GM12878 (cell line): Measurements from ENCODE around the gene MSH5.

Source experiments
- CHD4 ChIP-seq: fragments of 200-600 bp; sonication (generic); IDR thresholded peaks from 2 replicates; pipeline ENCODE4 v1.6.1; 2016; ENCODE audit warnings: mild to moderate bottlenecking
- FOXM1 ChIP-seq: IDR thresholded peaks from 2 replicates; pipeline ENCODE4 v1.6.1; 2012; ENCODE audit warnings: low read depth, mild to moderate bottlenecking, inconsistent platforms, low read length, moderate library complexity
- NBN ChIP-seq: fragments of 450-650 bp; IDR thresholded peaks from 2 replicates; pipeline ENCODE4 v1.6.1; 2016
- NFIC ChIP-seq: IDR thresholded peaks from 2 replicates; pipeline ENCODE4 v1.6.1; 2012; ENCODE audit warnings: low read depth, mild to moderate bottlenecking, inconsistent platforms, low read length, moderate library complexity
- NR2C2 ChIP-seq: IDR thresholded peaks from 2 replicates; pipeline ENCODE4 v1.6.1; 2011; ENCODE audit warnings: borderline replicate concordance, low read depth; ENCODE audit not compliant: control insufficient read depth, insufficient read length
- POLR2AphosphoS5 ChIP-seq: IDR thresholded peaks from 2 replicates; pipeline ENCODE4 v1.6.1; 2011; ENCODE audit warnings: mild to moderate bottlenecking, low read length, inconsistent platforms
- TF ChIP-seq, protein P1 (sequence below), 3 experiments: IDR thresholded peaks in 2 of 3; conservative IDR thresholded peaks in 1 of 3; 2 replicates each; pipeline ENCODE4 v1.5.1; 2011; ENCODE audit warnings: low read depth in 3 of 3, low read length in 3 of 3, mild to moderate bottlenecking in 3 of 3, control low read depth in 2 of 3, moderate library complexity in 2 of 3, inconsistent platforms in 1 of 3, mixed read lengths in 1 of 3; ENCODE audit not compliant: control insufficient read depth in 2 of 3, insufficient read depth in 1 of 3; ENCODE audit errors: extremely low read depth in 1 of 3

DNA sequence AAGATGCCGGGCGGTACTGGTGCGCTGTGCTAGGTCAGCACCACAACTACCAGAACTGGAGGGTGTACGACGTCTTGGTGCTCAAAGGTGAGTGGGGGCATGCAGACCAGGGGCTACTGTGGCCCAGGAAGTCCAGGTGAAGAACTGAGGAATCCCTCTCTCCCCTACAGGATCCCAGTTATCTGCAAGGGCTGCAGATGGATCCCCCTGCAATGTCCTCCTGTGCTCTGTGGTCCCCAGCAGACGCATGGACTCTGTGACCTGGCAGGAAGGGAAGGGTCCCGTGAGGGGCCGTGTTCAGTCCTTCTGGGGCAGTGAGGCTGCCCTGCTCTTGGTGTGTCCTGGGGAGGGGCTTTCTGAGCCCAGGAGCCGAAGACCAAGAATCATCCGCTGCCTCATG lies 32.1 kb upstream of the MSH5 start:
- TF ChIP-seq, protein P1, sequence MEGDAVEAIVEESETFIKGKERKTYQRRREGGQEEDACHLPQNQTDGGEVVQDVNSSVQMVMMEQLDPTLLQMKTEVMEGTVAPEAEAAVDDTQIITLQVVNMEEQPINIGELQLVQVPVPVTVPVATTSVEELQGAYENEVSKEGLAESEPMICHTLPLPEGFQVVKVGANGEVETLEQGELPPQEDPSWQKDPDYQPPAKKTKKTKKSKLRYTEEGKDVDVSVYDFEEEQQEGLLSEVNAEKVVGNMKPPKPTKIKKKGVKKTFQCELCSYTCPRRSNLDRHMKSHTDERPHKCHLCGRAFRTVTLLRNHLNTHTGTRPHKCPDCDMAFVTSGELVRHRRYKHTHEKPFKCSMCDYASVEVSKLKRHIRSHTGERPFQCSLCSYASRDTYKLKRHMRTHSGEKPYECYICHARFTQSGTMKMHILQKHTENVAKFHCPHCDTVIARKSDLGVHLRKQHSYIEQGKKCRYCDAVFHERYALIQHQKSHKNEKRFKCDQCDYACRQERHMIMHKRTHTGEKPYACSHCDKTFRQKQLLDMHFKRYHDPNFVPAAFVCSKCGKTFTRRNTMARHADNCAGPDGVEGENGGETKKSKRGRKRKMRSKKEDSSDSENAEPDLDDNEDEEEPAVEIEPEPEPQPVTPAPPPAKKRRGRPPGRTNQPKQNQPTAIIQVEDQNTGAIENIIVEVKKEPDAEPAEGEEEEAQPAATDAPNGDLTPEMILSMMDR (IDR thresholded peaks at IDR 0.05 in 2 of 3, conservative IDR thresholded peaks at IDR 0.05 in 1 of 3; ENCODE audit: control insufficient read depth in 2 of 3, extremely low read depth in 1 of 3, insufficient read depth in 1 of 3, low read depth in 3 of 3, low read length in 3 of 3) = no peak
- TF ChIP-seq NBN (no peak), CHD4 (no peak), FOXM1 (no peak), NFIC (no peak), NR2C2 (no peak), POLR2AphosphoS5 (no peak)
